Neuronal stem cell (in vitro differentiated cells): ENCODE results near the gene PAEP.

Experiments used
- DNase-seq: peaks from one replicate; pipeline ENCODE4 v3.0.0-alpha.2; 2013; ENCODE audit warnings: low spot score
- H2AFZ ChIP-seq: one replicate; pipeline ENCODE4 v1.6.1; 2013; ENCODE audit warnings: mild to moderate bottlenecking, low read length, inconsistent platforms
- H2AK5ac ChIP-seq: 2 replicates; pipeline ENCODE4 v1.6.1; 2013; ENCODE audit warnings: low read depth, mild to moderate bottlenecking, inconsistent platforms, low read length, moderate library complexity, mixed read lengths
- H2BK120ac ChIP-seq: 2 replicates; pipeline ENCODE4 v1.6.1; 2013; ENCODE audit warnings: low read depth, mild to moderate bottlenecking, inconsistent platforms, low read length, moderate library complexity, mixed read lengths
- H2BK12ac ChIP-seq: one replicate; pipeline ENCODE4 v1.6.1; 2013; ENCODE audit warnings: low read length, inconsistent platforms
- H2BK15ac ChIP-seq: 2 replicates; pipeline ENCODE4 v1.6.1; 2013; ENCODE audit warnings: mild to moderate bottlenecking, low read length, inconsistent platforms, mixed read lengths
- H2BK5ac ChIP-seq: one replicate; pipeline ENCODE4 v1.6.1; 2013; ENCODE audit warnings: inconsistent platforms, mild to moderate bottlenecking, low read length, moderate library complexity
- H3K14ac ChIP-seq: one replicate; pipeline ENCODE4 v1.6.1; 2013; ENCODE audit warnings: low read length, inconsistent platforms
- H3K18ac ChIP-seq: 2 replicates; pipeline ENCODE4 v1.6.1; 2013; ENCODE audit warnings: low read length, inconsistent platforms
- H3K23ac ChIP-seq: 2 replicates; pipeline ENCODE4 v1.6.1; 2013; ENCODE audit warnings: low read depth, mild to moderate bottlenecking, mixed read lengths, low read length, inconsistent platforms; ENCODE audit not compliant: poor library complexity
- H3K27ac ChIP-seq: replicated peaks from 3 replicates; pipeline ENCODE4 v1.5.1; 2013; ENCODE audit warnings: low read length, inconsistent platforms
- H3K27me3 ChIP-seq, 3 experiments: 2 replicates each; pipeline ENCODE4 v1.6.1; 2013; ENCODE audit warnings: low read length in 3 of 3, mild to moderate bottlenecking in 2 of 3, inconsistent platforms in 1 of 3, low read depth in 1 of 3, mixed read lengths in 1 of 3, moderate library complexity in 1 of 3; ENCODE audit not compliant: control insufficient read depth in 3 of 3, insufficient read depth in 3 of 3
- H3K36me3 ChIP-seq, 2 donors: replicated peaks in 1 of 2; 2 replicates each; pipeline ENCODE4 v1.6.1; 2013; ENCODE audit warnings: low read length in 2 of 2; ENCODE audit not compliant: control insufficient read depth in 2 of 2, insufficient read depth in 2 of 2
- H3K4ac ChIP-seq: 2 replicates; pipeline ENCODE4 v1.6.1; 2013; ENCODE audit warnings: inconsistent platforms, mild to moderate bottlenecking, low read length, moderate library complexity
- H3K4me1 ChIP-seq, 2 donors: 1 replicate in 1 of 2; 2 replicates in 1 of 2; pipeline ENCODE4 v1.6.1; 2013; ENCODE audit warnings: low read length in 2 of 2, low read depth in 1 of 2; ENCODE audit not compliant: control insufficient read depth in 2 of 2, insufficient read depth in 1 of 2
- H3K4me2 ChIP-seq: one replicate; pipeline ENCODE4 v1.6.1; 2013; ENCODE audit warnings: mild to moderate bottlenecking, low read length, inconsistent platforms; ENCODE audit not compliant: insufficient read depth, poor library complexity, severe bottlenecking
- H3K4me3 ChIP-seq, 2 donors: 2 replicates each; pipeline ENCODE4 v1.5.1; 2013; ENCODE audit warnings: low read length in 2 of 2, mild to moderate bottlenecking in 2 of 2, inconsistent platforms in 1 of 2, moderate library complexity in 1 of 2
- H3K79me1 ChIP-seq: one replicate; pipeline ENCODE4 v1.6.1; 2013; ENCODE audit warnings: low read depth, mild to moderate bottlenecking, inconsistent platforms, low read length, moderate library complexity
- H3K9ac ChIP-seq: one replicate; pipeline ENCODE4 v1.6.1; 2013; ENCODE audit warnings: mild to moderate bottlenecking, low read depth, low read length, inconsistent platforms; ENCODE audit not compliant: poor library complexity
- H3K9me3 ChIP-seq, 2 donors: replicated peaks in 1 of 2; 2 replicates each; pipeline versions ENCODE3 to v1.6.1; 2013; ENCODE audit warnings: low read length in 2 of 2, mild to moderate bottlenecking in 2 of 2, inconsistent platforms in 1 of 2, low read depth in 1 of 2, mixed read lengths in 1 of 2, moderate library complexity in 1 of 2; ENCODE audit not compliant: control insufficient read depth in 2 of 2, insufficient read depth in 1 of 2
- H4K8ac ChIP-seq: one replicate; pipeline ENCODE4 v1.6.1; 2013; ENCODE audit warnings: low read depth, mild to moderate bottlenecking, inconsistent platforms, low read length, moderate library complexity
- H4K91ac ChIP-seq: one replicate; pipeline ENCODE4 v1.6.1; 2013; ENCODE audit warnings: low read length, low read depth, mild to moderate bottlenecking, inconsistent platforms; ENCODE audit not compliant: poor library complexity
- WGBS, 2 donors: extraction: QIAGEN DNeasy Blood & Tissue Kit; methylation state at CpG; one replicate each; pipeline ENCODE4 v1.1.7; 2013; ENCODE audit warnings: missing lambda C conversion rate in 2 of 2, mixed read lengths in 1 of 2; ENCODE audit not compliant: insufficient read length in 2 of 2, insufficient replicate concordance in 1 of 2; ENCODE audit errors: extremely low coverage in 2 of 2; 5-methylcytosine and 5-hydroxymethylcytosine counted together

PAEP gene

DNA sequence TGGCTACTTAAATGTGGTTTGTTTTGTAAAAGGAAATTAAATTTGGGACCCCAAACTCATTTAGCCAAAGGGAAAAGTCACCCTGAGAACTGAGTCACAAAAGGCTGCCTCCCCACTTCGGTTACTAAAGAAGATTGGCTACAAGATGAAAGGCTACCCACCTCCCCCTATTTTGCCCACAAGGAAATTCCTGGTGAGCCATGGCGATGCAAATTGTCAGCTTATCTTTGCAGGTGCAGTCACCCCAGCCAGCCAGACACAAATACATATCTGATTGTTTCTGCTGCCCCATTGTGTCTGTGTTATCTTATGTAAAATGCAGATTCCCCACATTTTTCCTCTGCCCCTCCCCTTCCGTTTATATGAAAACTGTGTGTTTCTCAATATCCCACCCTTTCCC is 8.9 kb downstream of the PAEP start:
- H2BK12ac ChIP-seq: no peak overlapping the region
- H2BK5ac ChIP-seq: no peak overlapping the region
- H2AK5ac ChIP-seq: no peak overlapping the region
- peaks cover 0 to 9% (median 0%) of the 10 kb centered on the region in 3 experiments for H3K27me3 ChIP-seq
- H3K36me3 ChIP-seq: no peaks in the 10 kb centered on the region
- peaks cover 0 to 8% of the 10 kb centered on the region in 2 donors for H3K4me1 ChIP-seq
- no peak overlapping the region for H3K18ac ChIP-seq
- no peak overlapping the region for H3K4ac ChIP-seq
- no peak overlapping the region for H4K91ac ChIP-seq
- no peak overlapping the region for H2BK15ac ChIP-seq
- no peak overlapping the region for H3K9ac ChIP-seq
- H4K8ac ChIP-seq: no peak overlapping the region
- DNase-seq: no peak
- H3K14ac ChIP-seq: no peak overlapping the region
- H3K4me2 ChIP-seq: no peak overlapping the region
- H3K9me3 ChIP-seq: no peaks in the 10 kb centered on the region
- H3K4me3 ChIP-seq: no peak overlapping the region
- H2AFZ ChIP-seq: no peak overlapping the region
- H3K79me1 ChIP-seq: peaks cover 3% of the 10 kb centered on the region
- H3K27ac ChIP-seq: no peak overlapping the region
- H2BK120ac ChIP-seq: no peak overlapping the region
- no CpG with 5 or more reads among the region's 3 CpGs for WGBS, 2 donors
- no peak overlapping the region for H3K23ac ChIP-seq

DNA sequence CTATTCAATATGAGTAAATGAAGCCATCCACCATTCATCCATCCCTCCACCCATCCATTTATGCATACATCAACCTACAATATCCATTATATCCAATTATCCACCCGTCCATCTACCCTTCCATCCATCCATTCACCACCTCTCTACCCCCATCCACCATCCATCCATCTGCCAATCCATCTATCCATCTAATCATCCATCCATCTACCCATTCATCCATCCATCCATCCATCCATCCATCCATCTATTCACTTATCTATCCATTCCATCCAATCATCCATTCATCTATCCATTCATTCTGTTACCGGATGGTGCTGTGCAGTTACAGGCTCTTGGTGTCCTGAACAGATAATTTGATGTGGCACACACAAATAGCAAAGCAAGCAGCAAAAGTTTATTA is 10.7 kb downstream of the PAEP start:
- no peak overlapping the region for H3K4ac ChIP-seq
- H4K91ac ChIP-seq: no peak overlapping the region
- H2BK120ac ChIP-seq: no peak overlapping the region
- H3K36me3 ChIP-seq: no peaks in the 10 kb centered on the region
- no peak for DNase-seq
- H3K18ac ChIP-seq: no peak overlapping the region
- H3K27me3 ChIP-seq: peaks cover 0 to 13% (median 0%) of the 10 kb centered on the region in 3 experiments
- no peak overlapping the region for H3K14ac ChIP-seq
- no peak overlapping the region for H3K23ac ChIP-seq
- no peak overlapping the region for H3K9ac ChIP-seq
- peaks cover 0 to 6% of the 10 kb centered on the region in 2 donors for H3K4me1 ChIP-seq
- no peaks in the 10 kb centered on the region for H3K9me3 ChIP-seq
- H3K4me3 ChIP-seq: no peak overlapping the region
- H2BK5ac ChIP-seq: no peak overlapping the region
- H3K4me2 ChIP-seq: no peak overlapping the region
- H2AFZ ChIP-seq: no peak overlapping the region
- no peak overlapping the region for H2BK15ac ChIP-seq
- H2BK12ac ChIP-seq: no peak overlapping the region
- H3K79me1 ChIP-seq: no peaks in the 10 kb centered on the region
- no peak overlapping the region for H2AK5ac ChIP-seq
- H4K8ac ChIP-seq: no peak overlapping the region
- 100% methylated on average over 1 of the region's 2 CpGs for WGBS, 2 donors
- no peak overlapping the region for H3K27ac ChIP-seq

DNA sequence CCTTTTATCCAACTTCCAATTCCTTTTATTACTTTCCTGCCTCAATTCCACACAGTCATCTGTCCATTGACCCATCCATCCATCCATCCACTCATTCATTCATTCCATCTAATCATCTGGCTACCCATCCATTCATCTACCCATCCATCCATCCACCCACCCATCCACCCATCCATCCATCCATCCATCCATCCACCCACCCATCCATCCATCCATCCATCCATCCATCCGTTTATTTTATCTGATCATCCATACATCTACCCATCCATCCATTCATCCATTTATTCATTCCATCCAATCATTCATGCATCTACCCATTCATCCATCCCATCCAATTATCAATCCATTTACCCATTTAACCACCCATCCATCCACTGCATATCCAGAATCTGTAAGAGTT is 11.6 kb downstream of the PAEP start:
- no peak overlapping the region for H3K9ac ChIP-seq
- H3K14ac ChIP-seq: no peak overlapping the region
- peaks cover 0 to 6% of the 10 kb centered on the region in 2 donors for H3K4me1 ChIP-seq
- H4K91ac ChIP-seq: no peak overlapping the region
- H3K4me2 ChIP-seq: no peak overlapping the region
- H3K4ac ChIP-seq: no peak overlapping the region
- WGBS, 2 donors: 100% methylated on average over 1 of the region's 1 CpG; no CpG with 5 or more reads in 1 of the 2 donors
- H3K27me3 ChIP-seq: peaks cover 0 to 8% (median 0%) of the 10 kb centered on the region in 3 experiments
- H2BK5ac ChIP-seq: no peak overlapping the region
- no peak overlapping the region for H2BK120ac ChIP-seq
- no peak overlapping the region for H3K4me3 ChIP-seq
- DNase-seq: no peak
- no peak overlapping the region for H3K23ac ChIP-seq
- H3K36me3 ChIP-seq: no peaks in the 10 kb centered on the region
- H2AFZ ChIP-seq: no peak overlapping the region
- no peak overlapping the region for H2BK15ac ChIP-seq
- H3K9me3 ChIP-seq: no peaks in the 10 kb centered on the region
- no peak overlapping the region for H3K18ac ChIP-seq
- H3K79me1 ChIP-seq: no peaks in the 10 kb centered on the region
- no peak overlapping the region for H4K8ac ChIP-seq
- no peak overlapping the region for H2BK12ac ChIP-seq
- H3K27ac ChIP-seq: no peak overlapping the region
- no peak overlapping the region for H2AK5ac ChIP-seq

DNA sequence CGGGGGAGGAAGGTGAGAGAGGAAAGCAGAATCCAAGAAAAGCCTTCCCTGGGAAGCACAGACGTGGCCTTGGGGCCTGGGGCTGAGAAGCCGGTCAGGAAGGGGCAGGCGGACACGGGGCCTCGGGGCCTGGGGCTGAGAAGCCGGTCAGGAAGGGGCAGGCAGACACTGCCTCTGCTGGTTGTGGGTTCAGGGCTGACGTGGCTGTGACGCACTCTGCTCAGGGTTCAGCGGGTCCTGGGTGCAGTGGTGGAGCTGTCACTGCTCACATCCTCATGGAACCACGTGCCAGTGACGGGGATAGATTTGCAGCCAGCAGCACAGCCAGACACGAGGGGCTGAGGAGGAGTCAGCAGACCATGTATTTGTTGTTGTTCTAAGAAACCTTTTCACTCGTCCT is 12.8 kb downstream of the PAEP start:
- H3K27ac ChIP-seq: no peak overlapping the region
- no peak overlapping the region for H3K18ac ChIP-seq
- H2BK5ac ChIP-seq: no peak overlapping the region
- H3K79me1 ChIP-seq: no peaks in the 10 kb centered on the region
- H4K8ac ChIP-seq: no peak overlapping the region
- no peak overlapping the region for H3K23ac ChIP-seq
- H3K4me1 ChIP-seq: peaks cover 0 to 6% of the 10 kb centered on the region in 2 donors
- no peak overlapping the region for H2AFZ ChIP-seq
- H3K4me3 ChIP-seq: no peak overlapping the region
- H3K4ac ChIP-seq: no peak overlapping the region
- WGBS, 2 donors: no CpG with 5 or more reads among the region's 14 CpGs
- no peak overlapping the region for H2BK120ac ChIP-seq
- H3K36me3 ChIP-seq: no peaks in the 10 kb centered on the region
- no peak overlapping the region for H3K4me2 ChIP-seq
- no peak for DNase-seq
- no peak overlapping the region for H2BK15ac ChIP-seq
- no peaks in the 10 kb centered on the region for H3K9me3 ChIP-seq
- no peak overlapping the region for H3K9ac ChIP-seq
- H3K14ac ChIP-seq: no peak overlapping the region
- H2BK12ac ChIP-seq: no peak overlapping the region
- H3K27me3 ChIP-seq: peaks cover 0 to 8% (median 0%) of the 10 kb centered on the region in 3 experiments
- H4K91ac ChIP-seq: no peak overlapping the region
- H2AK5ac ChIP-seq: no peak overlapping the region
